GM12865 (cell line): ENCODE data around the gene SRGAP2.
A peak's percentile ranks its signal among the peaks of the same experiment; 100 is the strongest.
"Not testable (repeated sequence)": the region's sequence is repeated elsewhere in the genome, so short reads cannot be mapped to it uniquely, and the experiment has no call there.

Experiments
- DNase-seq: peaks from one replicate; pipeline ENCODE4 v3.0.0; 2010; ENCODE audit warnings: low read depth
- H3K4me3 ChIP-seq: 2 replicates; pipeline ENCODE4 v1.5.1; 2011; ENCODE audit warnings: mild to moderate bottlenecking, low read depth, low read length, control low read depth

SRGAP2 gene

GRCh38 chr1:206204159-206204511 is 794 bp downstream of the SRGAP2 start:
- peak overlapping the region; percentile 46 for H3K4me3 ChIP-seq

GRCh38 chr1:206204871-206205270 is 1.5 kb downstream of the SRGAP2 start:
- H3K4me3 ChIP-seq: peak overlapping the region; percentile 43
- DNase-seq: not testable (repeated sequence)

More at GRCh38 chr1:206204159-206204511, 794 bp downstream of the SRGAP2 start:
- DNase-seq: not testable (repeated sequence)

GRCh38 chr1:206205569-206205968 is 2.2 kb downstream of the SRGAP2 start:
- not testable (repeated sequence) for DNase-seq, H3K4me3 ChIP-seq

- DNase-seq, H3K4me3 ChIP-seq: not testable (repeated sequence)
These were observed 7.5 kb downstream of the SRGAP2 start for GRCh38 chr1:206210802-206211201.

- H3K4me3 ChIP-seq, DNase-seq: not testable (repeated sequence)
These were observed 12.5 kb downstream of the SRGAP2 start for GRCh38 chr1:206215600-206216392.

- not testable (repeated sequence) for H3K4me3 ChIP-seq, DNase-seq
These were observed 14.9 kb downstream of the SRGAP2 start for GRCh38 chr1:206218285-206218684.

- not testable (repeated sequence) for H3K4me3 ChIP-seq, DNase-seq
These were observed 15.4 kb downstream of the SRGAP2 start for GRCh38 chr1:206218765-206219164.

GRCh38 chr1:206219514-206220331 is 16.4 kb downstream of the SRGAP2 start:
- H3K4me3 ChIP-seq, DNase-seq: not testable (repeated sequence)

- not testable (repeated sequence) for H3K4me3 ChIP-seq, DNase-seq
These were observed 17.1 kb downstream of the SRGAP2 start for GRCh38 chr1:206220332-206221000.

GRCh38 chr1:206221585-206221984 is 18.2 kb downstream of the SRGAP2 start:
- not testable (repeated sequence) for H3K4me3 ChIP-seq, DNase-seq

- DNase-seq, H3K4me3 ChIP-seq: not testable (repeated sequence)
These were observed 20.9 kb downstream of the SRGAP2 start for GRCh38 chr1:206224190-206224776.

- not testable (repeated sequence) for H3K4me3 ChIP-seq
These were observed 22.0 kb downstream of the SRGAP2 start for GRCh38 chr1:206225386-206225785.

GRCh38 chr1:206226886-206227285 is 23.5 kb downstream of the SRGAP2 start:
- not testable (repeated sequence) for DNase-seq, H3K4me3 ChIP-seq

More at GRCh38 chr1:206225386-206225785, 22.0 kb downstream of the SRGAP2 start:
- DNase-seq: not testable (repeated sequence)

- DNase-seq, H3K4me3 ChIP-seq: not testable (repeated sequence)
These were observed 25.9 kb downstream of the SRGAP2 start for GRCh38 chr1:206229286-206229685.

- not testable (repeated sequence) for H3K4me3 ChIP-seq, DNase-seq
These were observed 28.6 kb downstream of the SRGAP2 start for GRCh38 chr1:206231989-206232388.

- not testable (repeated sequence) for DNase-seq, H3K4me3 ChIP-seq
These were observed 29.8 kb downstream of the SRGAP2 start for GRCh38 chr1:206232970-206233645.

GRCh38 chr1:206234189-206234916 is 31.0 kb downstream of the SRGAP2 start:
- not testable (repeated sequence) for DNase-seq, H3K4me3 ChIP-seq

GRCh38 chr1:206235190-206235589 is 31.8 kb downstream of the SRGAP2 start:
- DNase-seq, H3K4me3 ChIP-seq: not testable (repeated sequence)
